Measurements from ENCODE around the gene SHKBP1. TPM values are rescaled to one million over a fixed set of nuclear protein-coding genes. Genes with fewer than 3 reads are reported as not detected.
A peak's percentile ranks its signal among the peaks of the same experiment; 100 is the strongest.

Gene SHKBP1
- total RNA-seq, 1 experiment from 2014 or later = 52.3 TPM

DNA sequence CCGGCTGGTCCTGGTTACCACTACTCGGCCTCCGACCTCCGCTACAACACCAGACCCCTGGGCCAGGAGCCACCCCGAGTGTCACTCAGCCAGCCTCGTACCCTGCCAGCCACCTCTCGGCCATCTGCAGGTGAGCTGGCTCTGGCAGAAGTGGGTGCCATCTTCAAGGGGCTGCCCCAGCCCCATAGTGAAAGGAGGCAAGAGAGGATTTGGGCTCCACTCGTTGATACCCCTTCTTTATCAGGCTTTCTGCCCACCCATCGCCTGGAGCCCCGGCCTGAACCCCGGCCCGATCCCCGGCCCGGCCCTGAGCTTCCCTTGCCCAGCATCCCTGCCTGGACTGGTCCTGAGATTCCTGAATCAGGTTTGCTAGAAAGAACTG lies 31.6 kb downstream of the SHKBP1 start:
- H3K4me3 ChIP-seq (ENCODE audit: insufficient read depth, low read depth, low read length) = no peak overlapping the region
- no peaks in the 10 kb centered on the region for H3K36me3 ChIP-seq (replicated peaks; ENCODE audit: control insufficient read depth, insufficient read depth, low read length)
- DNase-seq = no peak
- H3K27me3 ChIP-seq (ENCODE audit: control insufficient read depth, insufficient read depth, low read length) = peaks cover 68% of the 10 kb centered on the region

DNA sequence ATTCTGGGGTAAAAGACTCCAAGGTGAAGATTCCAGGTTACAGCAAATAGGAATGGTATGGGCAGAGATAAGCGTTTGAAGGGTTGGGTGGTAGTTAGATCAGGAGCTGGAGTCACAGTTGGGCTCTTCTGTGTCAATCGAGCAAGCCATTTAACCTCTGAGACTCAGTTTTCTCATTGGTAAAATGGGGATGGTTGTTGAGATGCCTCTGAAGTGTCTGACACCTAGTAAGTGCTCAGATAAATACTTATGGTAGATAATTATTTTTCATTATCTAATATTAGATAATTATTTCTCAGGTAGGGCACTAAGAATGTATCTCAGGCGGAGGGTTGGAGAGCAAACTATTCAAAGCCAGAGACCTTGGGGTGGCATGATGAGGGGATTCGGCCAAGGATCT lies 32.3 kb downstream of the SHKBP1 start:
- H3K27me3 ChIP-seq (ENCODE audit: control insufficient read depth, insufficient read depth, low read length) = peaks cover 68% of the 10 kb centered on the region
- DNase-seq = no peak
- H3K4me3 ChIP-seq (ENCODE audit: insufficient read depth, low read depth, low read length) = peak overlapping the region; percentile 57
- H3K36me3 ChIP-seq (replicated peaks; ENCODE audit: control insufficient read depth, insufficient read depth, low read length) = no peaks in the 10 kb centered on the region

DNA sequence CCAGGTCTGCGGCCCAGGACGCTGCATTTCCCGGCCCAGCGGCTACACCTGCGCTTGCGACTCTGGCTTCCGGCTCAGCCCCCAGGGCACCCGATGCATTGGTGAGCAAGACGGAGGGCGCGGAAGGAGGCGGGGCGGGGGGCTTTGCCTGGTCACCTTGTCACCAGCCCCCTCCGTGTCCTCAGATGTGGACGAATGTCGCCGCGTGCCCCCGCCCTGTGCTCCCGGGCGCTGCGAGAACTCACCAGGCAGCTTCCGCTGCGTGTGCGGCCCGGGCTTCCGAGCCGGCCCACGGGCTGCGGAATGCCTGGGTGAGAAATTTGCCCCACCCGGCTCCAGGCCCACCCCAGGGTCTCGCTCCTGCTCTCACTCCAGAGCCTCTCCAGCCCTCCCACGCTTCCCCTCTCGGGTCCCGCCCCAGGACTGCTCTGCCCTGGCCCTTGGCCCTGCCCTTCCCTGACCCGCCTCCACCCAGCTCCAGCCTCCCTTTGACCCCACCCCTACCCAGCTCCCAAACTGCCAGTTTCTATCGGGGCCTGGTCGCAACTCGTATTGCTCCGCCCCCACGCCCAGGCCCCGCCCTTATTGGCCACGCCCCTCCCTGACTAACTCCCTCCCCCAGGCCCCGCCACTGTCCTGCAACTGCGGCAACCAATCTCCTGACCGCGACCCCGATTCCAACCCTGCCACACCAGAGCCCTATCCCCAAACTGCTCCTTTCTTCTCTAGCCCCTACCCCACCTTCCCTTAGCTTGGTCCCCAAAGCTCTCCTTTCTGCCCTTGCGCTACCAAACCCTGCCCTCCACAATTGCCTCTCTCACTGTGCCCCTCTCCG lies 33.1 kb downstream of the SHKBP1 start:
- peak; percentile 100 for DNase-seq
- Histone ChIP-seq H3K4me3 (ENCODE audit: insufficient read depth, low read depth, low read length) (peak overlapping the region; percentile 57), H3K36me3 (replicated peaks; ENCODE audit: control insufficient read depth, insufficient read depth, low read length) (no peaks in the 10 kb centered on the region), H3K27me3 (ENCODE audit: control insufficient read depth, insufficient read depth, low read length) (peaks cover 63% of the 10 kb centered on the region)

DNA sequence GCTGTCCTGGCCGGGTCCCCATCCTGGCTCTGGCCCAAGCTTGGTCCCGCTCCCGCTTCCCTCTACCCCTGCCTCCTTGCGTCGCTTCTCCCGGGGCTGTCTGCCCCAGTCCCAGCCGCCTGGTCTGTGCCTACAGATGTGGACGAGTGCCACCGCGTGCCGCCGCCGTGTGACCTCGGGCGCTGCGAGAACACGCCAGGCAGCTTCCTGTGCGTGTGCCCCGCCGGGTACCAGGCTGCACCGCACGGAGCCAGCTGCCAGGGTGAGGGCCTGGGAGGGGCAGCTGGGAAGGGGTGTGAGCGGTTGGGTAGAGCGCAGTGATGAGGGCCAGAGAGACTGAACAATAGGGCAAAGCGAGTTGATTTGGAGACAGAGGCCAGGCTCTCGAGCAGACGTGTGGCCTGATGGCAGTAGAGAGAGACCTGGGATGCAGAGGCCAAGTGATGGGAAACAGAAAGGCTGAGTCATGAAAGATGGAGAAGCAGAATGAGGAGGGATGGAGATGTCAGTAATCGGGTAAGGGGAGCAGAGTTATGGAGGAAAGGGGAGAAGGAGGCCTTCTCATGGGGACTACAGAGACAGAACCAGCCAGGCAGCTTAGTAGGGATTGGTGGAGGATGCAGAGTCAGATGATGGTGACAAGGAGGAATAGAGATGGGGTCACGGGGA lies 33.9 kb downstream of the SHKBP1 start:
- Histone ChIP-seq H3K4me3 (ENCODE audit: insufficient read depth, low read depth, low read length) (peak overlapping the region; percentile 27), H3K36me3 (replicated peaks; ENCODE audit: control insufficient read depth, insufficient read depth, low read length) (no peaks in the 10 kb centered on the region), H3K27me3 (ENCODE audit: control insufficient read depth, insufficient read depth, low read length) (peaks cover 57% of the 10 kb centered on the region)
- DNase-seq = no peak

DNA sequence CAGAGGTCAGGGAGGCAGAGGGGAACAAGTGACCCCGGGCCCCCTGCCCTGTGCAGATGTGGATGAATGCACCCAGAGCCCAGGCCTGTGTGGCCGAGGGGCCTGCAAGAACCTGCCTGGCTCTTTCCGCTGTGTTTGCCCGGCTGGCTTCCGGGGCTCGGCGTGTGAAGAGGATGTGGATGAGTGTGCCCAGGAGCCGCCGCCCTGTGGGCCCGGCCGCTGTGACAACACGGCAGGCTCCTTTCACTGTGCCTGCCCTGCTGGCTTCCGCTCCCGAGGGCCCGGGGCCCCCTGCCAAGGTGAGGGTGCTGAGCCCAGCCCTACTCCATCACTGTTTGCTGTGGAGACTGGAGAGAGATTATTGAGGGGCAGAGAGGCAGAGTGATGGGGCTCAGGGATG lies 34.4 kb downstream of the SHKBP1 start:
- H3K27me3 ChIP-seq (ENCODE audit: control insufficient read depth, insufficient read depth, low read length) = peaks cover 56% of the 10 kb centered on the region
- no peak for DNase-seq
- H3K4me3 ChIP-seq (ENCODE audit: insufficient read depth, low read depth, low read length) = no peak overlapping the region
- H3K36me3 ChIP-seq (replicated peaks; ENCODE audit: control insufficient read depth, insufficient read depth, low read length) = peaks cover 2% of the 10 kb centered on the region

DNA sequence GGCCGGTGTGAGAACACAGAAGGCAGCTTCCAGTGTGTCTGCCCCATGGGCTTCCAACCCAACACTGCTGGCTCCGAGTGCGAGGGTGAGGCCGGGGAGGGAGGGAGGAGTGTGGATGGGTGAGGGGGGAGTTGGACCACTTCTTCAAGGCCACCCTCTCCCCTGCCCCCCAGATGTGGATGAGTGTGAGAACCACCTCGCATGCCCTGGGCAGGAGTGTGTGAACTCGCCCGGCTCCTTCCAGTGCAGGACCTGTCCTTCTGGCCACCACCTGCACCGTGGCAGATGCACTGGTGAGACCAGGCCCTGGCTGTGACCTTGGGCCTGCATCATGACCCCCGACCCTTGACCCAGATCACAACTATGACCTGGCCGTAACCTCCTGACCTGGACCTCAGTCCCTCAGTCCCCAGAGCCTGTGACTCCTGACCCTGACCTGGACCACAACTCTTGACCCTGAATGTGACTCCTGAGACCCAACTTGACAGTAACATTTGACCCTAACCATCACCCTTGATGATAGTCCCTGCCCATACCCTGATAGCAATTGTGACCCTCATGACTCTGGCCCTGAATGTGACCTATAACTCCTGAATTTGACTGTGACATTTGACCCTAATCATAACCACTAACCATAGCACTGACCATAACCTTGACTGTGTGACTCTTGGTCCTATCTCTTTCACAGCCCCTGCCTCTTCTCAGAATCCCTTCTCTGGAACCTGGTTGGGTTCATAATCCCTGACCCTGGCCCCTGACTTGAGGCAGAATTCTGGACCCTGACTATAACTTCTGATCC lies 35.4 kb downstream of the SHKBP1 start:
- no peak overlapping the region for H3K4me3 ChIP-seq (ENCODE audit: insufficient read depth, low read depth, low read length)
- H3K27me3 ChIP-seq (ENCODE audit: control insufficient read depth, insufficient read depth, low read length) = peaks cover 49% of the 10 kb centered on the region
- peaks cover 2% of the 10 kb centered on the region for H3K36me3 ChIP-seq (replicated peaks; ENCODE audit: control insufficient read depth, insufficient read depth, low read length)
- DNase-seq = no peak

DNA sequence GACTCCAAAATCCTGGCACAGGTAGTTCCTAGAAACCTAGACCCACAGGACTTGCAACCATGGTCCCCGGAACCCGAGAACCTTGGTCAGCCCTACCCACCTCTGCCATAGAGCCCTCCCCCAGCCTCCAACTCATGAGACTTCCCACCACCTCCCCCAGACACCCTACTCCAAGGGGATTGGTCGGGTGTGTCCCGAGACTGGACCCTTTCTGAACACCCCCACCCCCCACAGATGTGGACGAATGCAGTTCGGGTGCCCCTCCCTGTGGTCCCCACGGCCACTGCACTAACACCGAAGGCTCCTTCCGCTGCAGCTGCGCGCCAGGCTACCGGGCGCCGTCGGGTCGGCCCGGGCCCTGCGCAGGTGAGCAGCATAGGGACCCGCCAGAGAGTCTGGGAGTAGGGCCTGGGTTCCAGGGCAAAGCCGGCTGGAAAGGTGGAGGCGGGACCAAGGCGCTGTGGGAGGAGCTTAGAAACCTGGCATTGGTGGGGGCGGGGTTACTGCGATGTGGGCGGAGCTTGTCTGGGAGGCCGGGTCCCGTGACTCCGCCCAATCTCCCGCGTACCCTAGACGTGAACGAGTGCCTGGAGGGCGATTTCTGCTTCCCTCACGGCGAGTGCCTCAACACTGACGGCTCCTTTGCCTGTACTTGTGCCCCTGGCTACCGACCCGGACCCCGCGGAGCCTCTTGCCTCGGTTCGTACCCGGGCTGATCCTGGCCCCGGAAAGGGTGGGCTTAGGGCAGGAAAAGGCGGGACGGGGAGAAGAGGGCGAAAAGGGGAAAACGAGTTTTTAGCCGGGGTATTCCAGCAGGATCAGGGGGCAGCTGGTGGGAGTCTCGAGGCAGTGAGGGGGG lies 36.4 kb downstream of the SHKBP1 start:
- peak overlapping the region; percentile 84 for H3K4me3 ChIP-seq (ENCODE audit: insufficient read depth, low read depth, low read length)
- peaks cover 2% of the 10 kb centered on the region for H3K36me3 ChIP-seq (replicated peaks; ENCODE audit: control insufficient read depth, insufficient read depth, low read length)
- peaks cover 40% of the 10 kb centered on the region for H3K27me3 ChIP-seq (ENCODE audit: control insufficient read depth, insufficient read depth, low read length)
- DNase-seq = peak; percentile 98

DNA sequence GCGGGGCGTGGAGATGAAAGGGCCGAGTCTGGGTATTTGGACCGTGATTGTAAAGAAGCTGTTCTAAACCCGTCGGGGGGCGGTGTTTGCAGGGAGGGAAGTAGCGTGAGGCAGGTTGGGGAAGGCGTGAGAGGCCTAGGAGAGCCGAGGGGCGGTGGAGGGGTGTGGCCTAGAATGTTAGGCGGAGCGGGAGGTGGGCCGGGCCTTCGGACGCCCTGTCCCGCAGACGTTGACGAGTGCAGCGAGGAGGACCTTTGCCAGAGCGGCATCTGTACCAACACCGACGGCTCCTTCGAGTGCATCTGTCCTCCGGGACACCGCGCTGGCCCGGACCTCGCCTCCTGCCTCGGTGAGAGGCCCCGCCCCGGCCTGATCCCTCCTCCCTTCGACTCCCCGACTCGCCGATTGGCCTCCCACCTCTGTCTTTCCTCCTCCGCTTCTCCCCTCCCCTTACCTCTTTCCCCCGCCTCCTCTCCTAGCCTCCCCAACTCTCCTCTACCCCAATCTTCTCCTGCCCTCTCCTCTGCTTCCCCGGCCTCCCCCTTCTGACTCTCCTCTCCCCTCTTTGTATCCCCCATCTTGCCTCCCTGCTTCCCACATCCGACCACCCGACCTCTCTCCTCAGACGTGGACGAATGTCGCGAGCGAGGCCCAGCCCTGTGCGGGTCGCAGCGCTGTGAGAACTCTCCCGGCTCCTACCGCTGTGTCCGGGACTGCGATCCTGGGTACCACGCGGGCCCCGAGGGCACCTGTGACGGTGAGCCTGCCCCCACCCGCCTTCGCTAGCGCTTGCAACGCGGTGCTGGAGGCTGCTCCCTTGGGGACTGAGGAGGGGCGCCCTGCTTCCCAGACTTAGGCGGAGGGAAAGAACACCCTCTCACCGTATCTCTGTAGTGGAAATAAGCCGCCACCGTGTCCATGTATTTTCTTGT lies 37.3 kb downstream of the SHKBP1 start:
- DNase-seq = peak; percentile 97
- Histone ChIP-seq H3K36me3 (replicated peaks; ENCODE audit: control insufficient read depth, insufficient read depth, low read length) (peaks cover 2% of the 10 kb centered on the region), H3K27me3 (ENCODE audit: control insufficient read depth, insufficient read depth, low read length) (peaks cover 32% of the 10 kb centered on the region), H3K4me3 (ENCODE audit: insufficient read depth, low read depth, low read length) (peak overlapping the region; percentile 84)

DNA sequence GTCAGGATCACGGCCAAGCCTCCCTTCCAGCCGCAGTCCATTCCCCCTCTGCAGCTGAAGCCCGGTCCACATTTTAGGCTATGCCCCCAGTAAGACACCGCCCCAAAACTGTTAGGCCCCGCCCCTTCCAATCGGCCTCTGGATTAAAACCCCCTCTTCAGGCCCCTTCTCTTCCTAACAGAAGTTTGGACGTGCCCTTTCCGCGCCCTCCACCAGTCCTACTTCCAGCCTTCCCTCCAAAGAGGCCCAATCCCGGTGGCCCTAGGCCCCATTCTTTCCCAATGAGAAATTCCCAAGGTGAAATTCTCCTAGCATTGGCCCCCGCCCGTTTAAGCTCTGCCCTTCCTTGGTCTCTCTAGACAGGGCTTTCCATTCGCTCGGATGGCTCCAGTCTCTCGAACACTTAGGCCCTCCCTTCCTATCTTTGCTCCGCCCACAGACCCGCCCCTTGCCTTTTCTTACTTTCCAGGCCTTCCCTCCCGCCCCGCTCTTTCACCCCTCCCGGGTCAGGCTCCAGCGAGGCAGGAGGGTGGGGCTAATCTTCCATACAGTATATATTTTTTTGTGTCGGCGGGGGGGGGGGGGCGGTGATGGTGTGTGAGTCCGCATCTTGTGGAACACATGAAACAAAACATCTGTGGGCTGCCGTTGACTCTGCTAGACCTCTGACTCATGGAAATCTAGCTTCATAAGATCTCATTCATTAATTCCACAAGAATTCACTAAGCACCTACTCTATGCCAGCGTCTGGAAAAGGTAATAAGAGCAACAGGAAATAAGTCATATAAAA lies 38.1 kb downstream of the SHKBP1 start:
- Histone ChIP-seq H3K36me3 (replicated peaks; ENCODE audit: control insufficient read depth, insufficient read depth, low read length) (peaks cover 11% of the 10 kb centered on the region), H3K4me3 (ENCODE audit: insufficient read depth, low read depth, low read length) (peak overlapping the region; percentile 84), H3K27me3 (ENCODE audit: control insufficient read depth, insufficient read depth, low read length) (peaks cover 24% of the 10 kb centered on the region)
- peak; percentile 96 for DNase-seq

DNA sequence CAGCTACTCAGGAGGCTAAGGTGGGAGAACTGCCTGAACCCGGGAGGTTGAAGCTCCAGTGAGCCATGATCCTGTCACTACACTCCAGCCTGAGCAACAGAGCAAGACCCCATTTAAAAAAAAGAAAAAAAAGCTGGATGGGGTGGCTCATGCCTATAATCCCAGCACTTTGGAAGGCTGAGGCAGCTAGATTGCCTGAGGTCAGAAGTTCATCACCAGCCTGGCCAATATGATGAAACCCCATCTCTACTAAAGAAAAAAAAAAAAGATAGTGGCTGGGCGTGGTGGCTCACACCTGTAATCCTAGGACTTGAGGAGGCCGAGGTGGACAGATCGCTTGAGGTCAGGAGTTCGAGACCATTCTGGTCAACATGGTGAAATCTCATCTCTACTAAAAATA lies 39.5 kb downstream of the SHKBP1 start:
- H3K36me3 ChIP-seq (replicated peaks; ENCODE audit: control insufficient read depth, insufficient read depth, low read length) = peaks cover 12% of the 10 kb centered on the region
- H3K4me3 ChIP-seq (ENCODE audit: insufficient read depth, low read depth, low read length) = no peak overlapping the region
- peaks cover 14% of the 10 kb centered on the region for H3K27me3 ChIP-seq (ENCODE audit: control insufficient read depth, insufficient read depth, low read length)
- no peak for DNase-seq

DNA sequence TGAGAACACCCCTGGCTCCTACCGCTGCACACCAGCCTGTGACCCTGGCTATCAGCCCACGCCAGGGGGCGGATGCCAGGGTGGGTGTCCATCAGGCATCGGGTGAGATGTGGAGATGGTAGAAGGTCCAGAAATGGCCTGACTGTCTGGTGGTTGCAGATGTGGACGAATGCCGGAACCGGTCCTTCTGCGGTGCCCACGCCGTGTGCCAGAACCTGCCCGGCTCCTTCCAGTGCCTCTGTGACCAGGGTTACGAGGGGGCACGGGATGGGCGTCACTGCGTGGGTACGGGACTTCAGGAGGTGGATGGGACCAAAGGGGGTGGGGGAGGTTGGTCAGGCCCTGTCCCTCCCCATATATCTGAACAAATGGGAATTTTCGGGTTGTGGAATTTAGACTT lies 40.3 kb downstream of the SHKBP1 start:
- Histone ChIP-seq H3K4me3 (ENCODE audit: insufficient read depth, low read depth, low read length) (no peak overlapping the region), H3K36me3 (replicated peaks; ENCODE audit: control insufficient read depth, insufficient read depth, low read length) (peaks cover 15% of the 10 kb centered on the region), H3K27me3 (ENCODE audit: control insufficient read depth, insufficient read depth, low read length) (peaks cover 8% of the 10 kb centered on the region)
- no peak for DNase-seq

DNA sequence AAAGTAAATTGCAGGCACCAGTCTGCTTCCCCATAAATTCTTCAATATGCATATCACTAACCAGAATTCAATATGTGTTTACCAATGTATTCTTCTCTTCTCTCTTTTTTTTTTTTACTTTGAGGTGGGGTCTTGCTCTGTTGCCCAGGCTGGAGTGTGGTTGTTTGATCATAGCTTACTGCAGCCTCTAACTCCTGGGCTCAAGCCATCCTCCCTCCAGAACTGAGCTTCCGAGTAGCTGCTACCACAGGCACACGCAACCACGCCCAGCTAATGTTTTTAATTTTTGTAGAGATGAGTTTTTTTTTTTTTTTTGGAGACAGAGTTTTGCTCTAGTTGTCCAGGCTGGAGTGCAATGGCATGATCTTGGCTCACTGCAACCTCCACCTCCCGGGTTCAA lies 41.3 kb downstream of the SHKBP1 start:
- no peak for DNase-seq
- peaks cover 17% of the 10 kb centered on the region for H3K36me3 ChIP-seq (replicated peaks; ENCODE audit: control insufficient read depth, insufficient read depth, low read length)
- no peak overlapping the region for H3K4me3 ChIP-seq (ENCODE audit: insufficient read depth, low read depth, low read length)
- no peaks in the 10 kb centered on the region for H3K27me3 ChIP-seq (ENCODE audit: control insufficient read depth, insufficient read depth, low read length)
